OCI-LY1 (cell line): ENCODE results near the gene MROH2A.

Experiments used
- EZH2 ChIP-seq: fragments of 200-600 bp; sonication (generic), shearing (Covaris generic); IDR thresholded peaks from 2 replicates; pipeline ENCODE4 v1.8.0; 2017; ENCODE audit warnings: borderline replicate concordance, mixed run types, mild to moderate bottlenecking, antibody characterized with exemption, low read length, moderate library complexity, mixed read lengths
- TF ChIP-seq, protein P1 (sequence below): fragments of 200-600 bp; sonication (generic), shearing (Covaris generic); IDR thresholded peaks from 2 replicates; pipeline ENCODE4 v1.5.1; 2017; ENCODE audit warnings: mild to moderate bottlenecking, antibody characterized with exemption, low read length, moderate library complexity, mixed read lengths

DNA sequence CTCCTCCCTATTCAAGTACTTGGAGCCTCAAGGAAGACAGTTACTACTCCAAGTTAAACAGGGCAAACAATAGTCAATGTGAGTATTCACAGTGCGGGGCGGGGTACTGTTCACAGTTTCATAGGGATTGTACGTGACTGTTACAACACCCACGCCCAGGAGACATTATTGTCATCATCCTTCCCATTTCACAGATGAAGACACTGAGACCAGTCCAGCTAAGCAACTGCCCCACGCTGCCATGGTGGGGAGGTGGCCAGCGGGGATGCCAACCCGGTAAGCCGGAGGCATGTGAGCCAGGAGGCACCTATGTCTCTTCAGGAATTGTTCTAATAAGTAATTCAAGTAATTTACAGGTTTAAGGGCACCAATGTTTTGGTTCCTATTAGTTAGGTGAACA lies 75.2 kb downstream of the MROH2A start:
- TF ChIP-seq, protein P1, sequence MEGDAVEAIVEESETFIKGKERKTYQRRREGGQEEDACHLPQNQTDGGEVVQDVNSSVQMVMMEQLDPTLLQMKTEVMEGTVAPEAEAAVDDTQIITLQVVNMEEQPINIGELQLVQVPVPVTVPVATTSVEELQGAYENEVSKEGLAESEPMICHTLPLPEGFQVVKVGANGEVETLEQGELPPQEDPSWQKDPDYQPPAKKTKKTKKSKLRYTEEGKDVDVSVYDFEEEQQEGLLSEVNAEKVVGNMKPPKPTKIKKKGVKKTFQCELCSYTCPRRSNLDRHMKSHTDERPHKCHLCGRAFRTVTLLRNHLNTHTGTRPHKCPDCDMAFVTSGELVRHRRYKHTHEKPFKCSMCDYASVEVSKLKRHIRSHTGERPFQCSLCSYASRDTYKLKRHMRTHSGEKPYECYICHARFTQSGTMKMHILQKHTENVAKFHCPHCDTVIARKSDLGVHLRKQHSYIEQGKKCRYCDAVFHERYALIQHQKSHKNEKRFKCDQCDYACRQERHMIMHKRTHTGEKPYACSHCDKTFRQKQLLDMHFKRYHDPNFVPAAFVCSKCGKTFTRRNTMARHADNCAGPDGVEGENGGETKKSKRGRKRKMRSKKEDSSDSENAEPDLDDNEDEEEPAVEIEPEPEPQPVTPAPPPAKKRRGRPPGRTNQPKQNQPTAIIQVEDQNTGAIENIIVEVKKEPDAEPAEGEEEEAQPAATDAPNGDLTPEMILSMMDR: no peak
- TF ChIP-seq EZH2: no peak
